ENCODE data around the gene PLA2G4E.

- TF ChIP-seq CTCF (conservative IDR thresholded peaks at IDR 0.05; ENCODE audit: low read depth, low read length), result no peak
- TF ChIP-seq EZH2 (IDR thresholded peaks at IDR 0.05; ENCODE audit: borderline replicate concordance, low read depth, low read length, poor library complexity, severe bottlenecking), result no peak
These were observed 87.5 kb downstream of the PLA2G4E start for GRCh38 chr15:41933326-41933725.
